GM18868 (cell line): ENCODE measurements around the gene C7.
"Not testable (repeated sequence)": the region's sequence is repeated elsewhere in the genome, so short reads cannot be mapped to it uniquely, and the experiment has no call there.

Experiments
- ATAC-seq: cut with Tn5 transposase; IDR thresholded peaks from one replicate; pipeline ENCODE4 v1.9.1; 2021; ENCODE audit warnings: mild to moderate bottlenecking, moderate library complexity; ENCODE audit not compliant: unreplicated experiment

Gene C7

DNA sequence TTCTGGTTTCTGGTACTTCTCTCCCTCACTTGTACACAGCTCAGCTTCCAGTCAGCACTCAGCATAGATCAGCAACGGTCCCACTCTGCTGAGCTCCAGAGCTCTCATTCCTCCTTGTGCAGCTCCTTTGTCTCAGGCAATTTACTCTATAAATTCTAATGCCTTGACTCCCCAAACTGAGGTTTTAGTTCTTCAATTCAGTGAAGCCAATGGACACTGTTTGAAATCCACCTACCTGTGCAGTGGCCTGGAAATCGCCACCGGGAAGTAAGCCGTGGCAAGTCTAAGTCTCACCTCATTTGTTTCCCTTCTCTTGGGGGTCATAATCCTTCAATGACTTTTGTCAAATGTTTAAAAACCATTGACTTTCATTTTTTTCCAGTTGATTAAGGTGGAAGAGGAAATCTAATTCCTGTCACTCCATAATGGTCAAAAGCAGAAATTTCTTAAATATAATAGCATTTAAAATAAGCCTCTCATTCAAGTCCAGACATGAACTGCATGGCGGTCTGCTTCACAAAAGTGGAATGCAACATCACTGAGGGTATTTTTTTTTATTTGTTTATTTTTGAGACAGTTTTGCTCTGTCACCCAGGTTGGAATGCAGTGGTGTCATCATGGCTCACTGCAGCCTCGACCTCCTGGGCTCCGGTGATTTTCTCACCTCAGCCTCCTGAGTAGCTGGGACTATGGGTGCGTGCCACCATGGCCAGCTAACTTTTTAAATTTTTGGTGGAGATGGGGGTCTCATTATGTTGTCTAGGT lies 79.6 kb downstream of the C7 start:
- no peak for ATAC-seq

GRCh38 chr5:40991168-40991980 lies 82.1 kb downstream of the C7 start:
- ATAC-seq, result no peak

DNA sequence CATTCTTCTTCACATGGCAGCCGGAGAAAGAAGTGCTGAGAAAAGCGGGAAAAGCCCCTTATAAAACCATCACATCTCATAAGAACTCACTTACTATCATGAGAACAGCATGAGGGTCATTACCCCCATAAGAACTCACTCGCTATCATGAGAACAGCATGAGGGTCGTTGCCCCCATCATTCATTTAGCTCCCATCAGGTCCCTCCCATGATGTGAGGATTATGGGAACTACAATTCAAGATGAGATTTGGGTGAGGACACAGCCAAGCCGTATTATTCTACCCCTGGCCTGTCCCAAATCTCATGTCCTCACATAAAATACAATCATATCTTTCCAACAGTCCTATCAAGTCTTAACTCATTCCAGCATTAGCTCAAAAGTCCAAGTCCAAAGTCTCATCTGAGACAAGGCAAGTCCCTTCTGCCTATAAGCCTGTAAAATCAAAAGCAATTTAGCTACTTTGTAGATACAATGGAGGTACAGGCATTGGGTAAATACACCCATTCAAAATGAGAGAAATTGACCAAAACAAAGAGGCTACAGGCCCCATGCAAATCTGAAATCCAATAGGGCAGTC lies 82.8 kb downstream of the C7 start:
- ATAC-seq, result no peak

DNA sequence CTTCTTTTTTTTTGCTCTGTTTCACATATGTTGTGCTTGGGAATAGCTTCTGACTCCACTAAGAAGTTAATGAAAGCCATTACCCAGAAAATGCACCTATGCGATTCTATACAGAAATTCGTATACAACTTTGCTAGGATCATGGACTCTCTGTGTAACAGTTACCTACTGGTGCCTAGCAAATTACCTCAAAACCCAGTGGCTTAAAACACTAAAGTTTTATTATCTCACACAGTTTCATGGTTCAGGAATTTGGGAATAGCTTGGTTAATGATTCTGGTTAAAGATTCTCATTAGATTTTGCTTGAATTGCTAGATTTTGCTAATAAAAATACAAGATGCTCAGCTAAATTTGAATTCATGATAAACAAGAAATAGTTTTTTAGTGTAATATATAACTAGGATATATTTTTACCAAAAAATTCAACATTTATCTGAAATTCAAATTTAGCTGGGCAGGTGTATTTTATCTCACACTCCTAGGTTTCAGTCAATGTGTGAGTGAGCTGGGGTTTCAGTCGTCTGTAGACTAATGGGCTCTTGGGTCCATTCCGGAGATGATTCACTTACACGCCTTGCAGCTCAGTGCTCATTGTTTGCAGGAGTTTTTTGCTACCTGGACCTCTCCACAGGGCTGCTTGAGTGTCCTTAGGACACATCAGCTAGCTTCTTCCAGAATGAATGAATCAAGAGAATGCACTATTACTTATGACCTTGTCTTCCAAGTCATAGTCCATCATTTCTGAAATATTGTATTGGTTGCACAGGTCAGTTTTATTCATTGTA lies 86.7 kb downstream of the C7 start:
- ATAC-seq, result no peak

DNA sequence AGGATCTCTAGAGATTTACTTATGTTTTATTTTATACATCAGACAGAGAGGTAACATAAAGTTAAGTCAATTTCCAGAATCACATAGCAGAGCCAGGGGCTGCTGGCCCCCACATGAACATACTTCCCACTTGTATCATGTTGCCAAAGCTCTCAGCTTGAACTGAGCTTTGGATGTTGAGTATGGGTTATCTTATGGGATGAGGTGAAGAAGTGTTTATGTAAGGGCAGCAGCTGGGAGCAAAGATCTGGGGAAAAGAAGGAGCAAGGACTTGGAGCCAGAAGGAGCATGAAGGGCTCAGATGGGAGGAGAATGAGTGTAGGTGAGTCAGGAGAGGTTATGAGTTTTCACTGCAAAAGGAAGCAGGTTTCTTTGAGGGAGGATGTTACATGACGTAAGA lies 89.8 kb downstream of the C7 start:
- ATAC-seq, result no peak

GRCh38 chr5:40999966-41000365 lies 90.7 kb downstream of the C7 start:
- ATAC-seq, result no peak

DNA sequence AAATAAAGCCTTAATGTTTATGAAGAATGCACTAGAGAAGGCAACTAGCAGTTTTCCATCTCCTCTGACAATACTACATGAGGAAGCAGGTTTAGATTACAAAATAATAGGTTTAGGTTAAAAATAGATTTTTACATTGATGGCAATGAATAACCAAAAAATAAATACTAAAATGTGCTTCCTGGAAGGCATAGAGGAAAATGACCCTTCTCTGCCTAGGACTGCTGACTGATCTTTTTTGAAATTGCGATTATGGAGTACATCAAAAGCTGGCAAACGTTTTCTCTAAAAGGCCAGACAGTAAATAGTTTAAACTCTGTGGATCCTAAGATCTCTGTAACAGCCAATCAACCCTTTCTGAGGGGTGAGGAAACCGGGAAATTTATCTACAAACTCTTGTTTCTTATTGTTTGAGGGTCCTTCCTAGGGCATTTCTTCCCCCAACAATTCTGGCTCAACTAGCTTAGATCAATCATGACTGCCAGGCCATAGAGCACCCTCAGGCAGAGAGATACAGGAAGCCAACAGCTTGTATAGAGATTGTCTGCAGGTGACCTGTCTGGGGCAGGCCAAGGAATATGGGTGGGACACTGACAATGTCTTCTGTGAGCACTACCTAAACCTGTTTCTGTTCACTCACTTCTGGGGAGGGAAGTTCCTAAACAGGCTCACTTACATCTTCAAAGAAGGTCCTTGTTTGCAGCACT lies 94.5 kb downstream of the C7 start:
- no peak for ATAC-seq

DNA sequence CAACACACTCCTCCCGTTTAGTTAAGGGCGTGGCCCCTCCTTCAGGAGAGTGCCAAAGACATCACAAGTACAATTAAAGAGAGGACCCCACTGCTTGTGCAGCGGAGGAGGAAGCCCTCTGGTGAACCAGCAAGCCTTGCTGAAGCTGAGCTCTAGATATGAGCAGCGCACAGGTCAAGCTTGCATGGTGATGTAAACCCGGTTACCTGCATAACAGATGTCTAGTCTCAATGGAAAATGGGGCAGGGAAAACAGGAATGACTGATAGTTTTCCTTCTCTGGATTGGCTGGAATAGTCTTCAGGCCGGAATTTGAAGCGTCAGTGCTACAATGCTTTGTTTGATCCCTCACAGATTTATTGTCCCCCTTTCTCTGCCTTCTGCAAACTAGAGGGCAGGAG lies 95.6 kb downstream of the C7 start:
- no peak for ATAC-seq

DNA sequence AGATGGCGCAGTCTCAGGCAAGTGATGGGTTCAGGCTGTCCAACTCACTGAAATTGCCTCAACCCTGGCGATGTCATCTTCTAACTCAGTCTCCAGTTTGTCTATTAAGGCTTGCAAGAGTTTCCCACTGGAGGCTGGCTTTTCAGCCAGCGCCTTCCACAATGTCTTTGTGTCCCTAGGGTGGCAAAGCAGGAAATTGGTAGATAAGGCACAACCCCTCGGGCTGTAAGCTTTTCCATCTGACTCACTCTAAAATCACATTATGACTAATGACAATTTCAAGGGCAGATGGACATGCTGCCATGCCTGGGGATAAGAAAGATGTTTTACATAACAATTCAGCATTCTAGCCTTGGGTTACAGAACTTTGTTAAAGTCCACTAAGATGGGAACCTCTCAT lies 99.9 kb downstream of the C7 start:
- ATAC-seq, result no peak

DNA sequence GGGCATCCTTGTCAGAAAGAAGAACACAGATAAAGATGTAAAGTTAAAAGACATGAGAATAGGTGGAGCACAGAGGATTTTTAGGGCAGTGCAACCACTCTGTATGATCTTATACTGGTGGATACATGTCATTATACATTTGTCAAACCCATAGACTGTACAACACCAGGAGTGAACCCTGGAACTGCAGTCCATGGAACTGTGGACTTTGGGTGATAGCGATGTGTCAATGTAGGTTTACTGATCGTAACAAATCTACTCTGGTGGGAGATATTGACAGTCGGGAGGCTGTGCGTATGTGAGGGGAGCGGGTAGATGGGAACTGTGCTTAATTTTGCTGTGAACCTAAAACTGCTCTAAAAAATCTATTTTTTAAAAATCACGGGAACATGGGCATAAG lies 101.3 kb downstream of the C7 start:
- ATAC-seq, result no peak

DNA sequence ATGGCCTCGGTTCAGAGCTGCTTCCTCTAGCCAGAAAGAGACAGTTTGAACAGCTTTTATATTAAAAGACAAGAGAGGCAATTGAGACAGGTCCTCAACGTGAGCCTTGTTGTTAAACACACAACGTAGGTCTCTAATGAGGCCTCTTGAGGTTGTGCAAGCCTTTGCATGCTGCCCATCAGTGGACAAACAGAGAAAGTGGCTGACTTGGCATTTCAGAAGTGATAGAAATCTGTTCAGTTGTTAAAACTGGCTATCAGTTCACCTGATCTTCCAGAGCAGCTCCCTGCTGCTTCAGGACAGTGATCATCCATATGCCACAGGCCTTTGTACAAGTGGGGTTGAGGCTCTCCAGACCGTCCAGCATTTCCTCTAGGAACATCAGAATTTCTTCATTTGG lies 103.0 kb downstream of the C7 start:
- no peak for ATAC-seq

GRCh38 chr5:41022600-41022999 lies 113.3 kb downstream of the C7 start:
- ATAC-seq, result not testable (repeated sequence)
